ENCODE results near the gene KCNJ9.

DNA sequence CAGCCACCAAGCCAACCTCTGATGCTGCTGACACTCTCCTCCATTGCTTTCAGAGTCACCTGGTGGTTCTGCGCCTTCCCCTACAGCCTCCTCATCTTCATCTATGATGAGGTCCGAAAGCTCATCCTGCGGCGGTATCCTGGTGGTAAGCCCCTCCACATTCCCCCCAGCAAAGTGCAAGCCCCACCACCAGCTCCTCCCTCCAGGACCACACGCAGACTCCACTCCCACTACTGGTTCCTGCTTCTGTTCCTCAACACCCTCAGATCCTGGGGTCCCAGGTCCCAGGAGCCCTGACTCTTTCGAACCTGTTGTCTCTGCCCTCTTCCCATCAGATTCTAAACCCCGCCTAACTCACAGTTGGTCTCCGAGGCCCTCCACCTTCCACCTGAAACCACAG, 58.5 kb downstream of the KCNJ9 start:
- TF ChIP-seq ZNF260 (CRISPR knock-in tag; IDR thresholded peaks at IDR 0.05; ENCODE audit: borderline replicate concordance, low read depth) (no peak), ZNF652 (CRISPR knock-in tag; IDR thresholded peaks at IDR 0.05; ENCODE audit: borderline replicate concordance, low read depth) (no peak), JUND (CRISPR knock-in tag; IDR thresholded peaks at IDR 0.05) (no peak), SP1 (IDR thresholded peaks at IDR 0.05) (no peak), SP1 (CRISPR knock-in tag; IDR thresholded peaks at IDR 0.05) (no peak), EZH2 (conservative IDR thresholded peaks at IDR 0.05; ENCODE audit: low read depth, low read length) (no peak), ZBTB20 (CRISPR knock-in tag; IDR thresholded peaks at IDR 0.05; ENCODE audit: borderline replicate concordance, low read depth) (no peak), NKX3-1 (CRISPR knock-in tag; IDR thresholded peaks at IDR 0.05) (no peak), KLF6 (CRISPR knock-in tag; IDR thresholded peaks at IDR 0.05) (no peak), CEBPB (IDR thresholded peaks at IDR 0.05; ENCODE audit: borderline replicate concordance, low read depth, low read length) (no peak), MXI1 (IDR thresholded peaks at IDR 0.05; ENCODE audit: borderline replicate concordance, low read depth, low read length) (no peak), NCOA2 (CRISPR knock-in tag; IDR thresholded peaks at IDR 0.05) (no peak)
- TF ChIP-seq, protein P1, sequence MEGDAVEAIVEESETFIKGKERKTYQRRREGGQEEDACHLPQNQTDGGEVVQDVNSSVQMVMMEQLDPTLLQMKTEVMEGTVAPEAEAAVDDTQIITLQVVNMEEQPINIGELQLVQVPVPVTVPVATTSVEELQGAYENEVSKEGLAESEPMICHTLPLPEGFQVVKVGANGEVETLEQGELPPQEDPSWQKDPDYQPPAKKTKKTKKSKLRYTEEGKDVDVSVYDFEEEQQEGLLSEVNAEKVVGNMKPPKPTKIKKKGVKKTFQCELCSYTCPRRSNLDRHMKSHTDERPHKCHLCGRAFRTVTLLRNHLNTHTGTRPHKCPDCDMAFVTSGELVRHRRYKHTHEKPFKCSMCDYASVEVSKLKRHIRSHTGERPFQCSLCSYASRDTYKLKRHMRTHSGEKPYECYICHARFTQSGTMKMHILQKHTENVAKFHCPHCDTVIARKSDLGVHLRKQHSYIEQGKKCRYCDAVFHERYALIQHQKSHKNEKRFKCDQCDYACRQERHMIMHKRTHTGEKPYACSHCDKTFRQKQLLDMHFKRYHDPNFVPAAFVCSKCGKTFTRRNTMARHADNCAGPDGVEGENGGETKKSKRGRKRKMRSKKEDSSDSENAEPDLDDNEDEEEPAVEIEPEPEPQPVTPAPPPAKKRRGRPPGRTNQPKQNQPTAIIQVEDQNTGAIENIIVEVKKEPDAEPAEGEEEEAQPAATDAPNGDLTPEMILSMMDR (CRISPR knock-in tag; IDR thresholded peaks at IDR 0.05): no peak
- TF ChIP-seq, protein P2, sequence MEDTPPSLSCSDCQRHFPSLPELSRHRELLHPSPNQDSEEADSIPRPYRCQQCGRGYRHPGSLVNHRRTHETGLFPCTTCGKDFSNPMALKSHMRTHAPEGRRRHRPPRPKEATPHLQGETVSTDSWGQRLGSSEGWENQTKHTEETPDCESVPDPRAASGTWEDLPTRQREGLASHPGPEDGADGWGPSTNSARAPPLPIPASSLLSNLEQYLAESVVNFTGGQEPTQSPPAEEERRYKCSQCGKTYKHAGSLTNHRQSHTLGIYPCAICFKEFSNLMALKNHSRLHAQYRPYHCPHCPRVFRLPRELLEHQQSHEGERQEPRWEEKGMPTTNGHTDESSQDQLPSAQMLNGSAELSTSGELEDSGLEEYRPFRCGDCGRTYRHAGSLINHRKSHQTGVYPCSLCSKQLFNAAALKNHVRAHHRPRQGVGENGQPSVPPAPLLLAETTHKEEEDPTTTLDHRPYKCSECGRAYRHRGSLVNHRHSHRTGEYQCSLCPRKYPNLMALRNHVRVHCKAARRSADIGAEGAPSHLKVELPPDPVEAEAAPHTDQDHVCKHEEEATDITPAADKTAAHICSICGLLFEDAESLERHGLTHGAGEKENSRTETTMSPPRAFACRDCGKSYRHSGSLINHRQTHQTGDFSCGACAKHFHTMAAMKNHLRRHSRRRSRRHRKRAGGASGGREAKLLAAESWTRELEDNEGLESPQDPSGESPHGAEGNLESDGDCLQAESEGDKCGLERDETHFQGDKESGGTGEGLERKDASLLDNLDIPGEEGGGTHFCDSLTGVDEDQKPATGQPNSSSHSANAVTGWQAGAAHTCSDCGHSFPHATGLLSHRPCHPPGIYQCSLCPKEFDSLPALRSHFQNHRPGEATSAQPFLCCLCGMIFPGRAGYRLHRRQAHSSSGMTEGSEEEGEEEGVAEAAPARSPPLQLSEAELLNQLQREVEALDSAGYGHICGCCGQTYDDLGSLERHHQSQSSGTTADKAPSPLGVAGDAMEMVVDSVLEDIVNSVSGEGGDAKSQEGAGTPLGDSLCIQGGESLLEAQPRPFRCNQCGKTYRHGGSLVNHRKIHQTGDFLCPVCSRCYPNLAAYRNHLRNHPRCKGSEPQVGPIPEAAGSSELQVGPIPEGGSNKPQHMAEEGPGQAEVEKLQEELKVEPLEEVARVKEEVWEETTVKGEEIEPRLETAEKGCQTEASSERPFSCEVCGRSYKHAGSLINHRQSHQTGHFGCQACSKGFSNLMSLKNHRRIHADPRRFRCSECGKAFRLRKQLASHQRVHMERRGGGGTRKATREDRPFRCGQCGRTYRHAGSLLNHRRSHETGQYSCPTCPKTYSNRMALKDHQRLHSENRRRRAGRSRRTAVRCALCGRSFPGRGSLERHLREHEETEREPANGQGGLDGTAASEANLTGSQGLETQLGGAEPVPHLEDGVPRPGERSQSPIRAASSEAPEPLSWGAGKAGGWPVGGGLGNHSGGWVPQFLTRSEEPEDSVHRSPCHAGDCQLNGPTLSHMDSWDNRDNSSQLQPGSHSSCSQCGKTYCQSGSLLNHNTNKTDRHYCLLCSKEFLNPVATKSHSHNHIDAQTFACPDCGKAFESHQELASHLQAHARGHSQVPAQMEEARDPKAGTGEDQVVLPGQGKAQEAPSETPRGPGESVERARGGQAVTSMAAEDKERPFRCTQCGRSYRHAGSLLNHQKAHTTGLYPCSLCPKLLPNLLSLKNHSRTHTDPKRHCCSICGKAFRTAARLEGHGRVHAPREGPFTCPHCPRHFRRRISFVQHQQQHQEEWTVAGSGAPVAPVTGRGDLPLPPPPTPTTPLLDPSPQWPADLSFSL (CRISPR knock-in tag; IDR thresholded peaks at IDR 0.05): no peak
